ENCODE measurements around the gene UFM1.

DNA sequence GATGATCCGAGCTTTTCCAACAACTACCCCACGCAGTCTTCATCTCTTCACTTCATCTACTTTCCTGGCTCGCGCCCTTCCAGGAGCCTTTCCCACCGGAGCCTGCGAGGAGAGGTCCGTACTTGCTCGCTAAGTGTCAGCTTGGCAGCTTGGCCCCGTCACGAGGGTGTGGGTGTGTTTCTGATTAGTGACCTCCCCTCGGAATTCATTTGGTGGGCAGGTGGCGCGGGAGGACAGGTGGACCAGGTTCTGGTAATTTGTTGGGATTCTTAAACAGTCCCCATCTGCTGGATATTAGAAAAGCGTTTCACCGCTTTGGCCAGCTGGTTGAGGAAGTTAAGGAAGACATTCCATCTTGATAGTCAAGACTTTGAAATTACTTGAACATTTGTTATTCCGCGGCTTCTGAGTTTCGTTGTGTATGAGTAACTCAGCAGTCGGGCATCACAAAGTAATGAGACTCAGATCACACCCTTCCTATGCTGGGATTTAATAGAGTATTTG, 515 bp downstream of the UFM1 start:
- TF ChIP-seq EZH2 (optimal IDR thresholded peaks at IDR 0.05; ENCODE audit: low read depth, low read length): no peak
- TF ChIP-seq, protein P1, sequence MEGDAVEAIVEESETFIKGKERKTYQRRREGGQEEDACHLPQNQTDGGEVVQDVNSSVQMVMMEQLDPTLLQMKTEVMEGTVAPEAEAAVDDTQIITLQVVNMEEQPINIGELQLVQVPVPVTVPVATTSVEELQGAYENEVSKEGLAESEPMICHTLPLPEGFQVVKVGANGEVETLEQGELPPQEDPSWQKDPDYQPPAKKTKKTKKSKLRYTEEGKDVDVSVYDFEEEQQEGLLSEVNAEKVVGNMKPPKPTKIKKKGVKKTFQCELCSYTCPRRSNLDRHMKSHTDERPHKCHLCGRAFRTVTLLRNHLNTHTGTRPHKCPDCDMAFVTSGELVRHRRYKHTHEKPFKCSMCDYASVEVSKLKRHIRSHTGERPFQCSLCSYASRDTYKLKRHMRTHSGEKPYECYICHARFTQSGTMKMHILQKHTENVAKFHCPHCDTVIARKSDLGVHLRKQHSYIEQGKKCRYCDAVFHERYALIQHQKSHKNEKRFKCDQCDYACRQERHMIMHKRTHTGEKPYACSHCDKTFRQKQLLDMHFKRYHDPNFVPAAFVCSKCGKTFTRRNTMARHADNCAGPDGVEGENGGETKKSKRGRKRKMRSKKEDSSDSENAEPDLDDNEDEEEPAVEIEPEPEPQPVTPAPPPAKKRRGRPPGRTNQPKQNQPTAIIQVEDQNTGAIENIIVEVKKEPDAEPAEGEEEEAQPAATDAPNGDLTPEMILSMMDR (IDR thresholded peaks at IDR 0.05; ENCODE audit: low read length): no peak
- TF ChIP-seq EZH2phosphoT487 (IDR thresholded peaks at IDR 0.05; ENCODE audit: low read length): no peak
